HepG2 (cell line): Measurements from ENCODE around the gene GRP. TPM values are rescaled to one million over a fixed set of nuclear protein-coding genes. Genes with fewer than 3 reads are reported as not detected.
"Not testable (repeated sequence)": the region's sequence is repeated elsewhere in the genome, so short reads cannot be mapped to it uniquely, and the experiment has no call there.

ENCODE experiments used
- ATAC-seq: fragments of 200-7000 bp; cut with Tn5 transposase; 3 replicates; pipeline ENCODE4 v1.9.1; 2020; ENCODE audit warnings: mild to moderate bottlenecking, moderate library complexity
- BruUV-seq: library from RNA; stranded (reverse); fragments of 400-500 nt; replicated peaks from 2 replicates; lab custom pipeline; 2021; lab: Mats Ljungman, UMichigan
- CTCF ChIA-PET: fragments of 300-600 bp; formaldehyde crosslinking; extraction: SDS; loops from one replicate; lab custom pipeline; 2021; ENCODE audit warnings: low total read pairs, inconsistent platforms, low intra/inter-chr PET ratio; lab: Yijun Ruan, JAX
- POLR2A ChIA-PET: fragments of 350-600 bp; sonication (Branson Sonifier 250); formaldehyde crosslinking; loops from one replicate; lab custom pipeline; 2020; ENCODE audit warnings: antibody characterized with exemption, inconsistent platforms; lab: Yijun Ruan, JAX
- DNase-seq: peaks from one replicate; pipeline ENCODE4 v3.0.0-alpha.2; 2015; ENCODE audit warnings: low spot score
- FAIRE-seq: peaks from 3 replicates; lab custom pipeline; 2011; peaks lifted over from hg19 to GRCh38; lab: Jason Lieb, UNC
- H2AFZ ChIP-seq: one replicate; pipeline ENCODE4 v1.6.1; 2011; ENCODE audit warnings: low read length, inconsistent platforms
- H3K27ac ChIP-seq: fragments of 300-600 bp; 3 replicates; pipeline ENCODE4 v1.8.0; 2011; ENCODE audit warnings: mixed run types, mild to moderate bottlenecking, mixed read lengths, low read length, inconsistent platforms; ENCODE audit not compliant: insufficient read depth; ENCODE audit errors: extremely low read length
- H3K27me3 ChIP-seq, 2 experiments: fragments of 200-600 bp in 1 of 2; 2 replicates in 1 of 2; 3 replicates in 1 of 2; pipeline versions ENCODE4 v1.6.0 to v1.8.0; 2011; ENCODE audit warnings: low read length in 2 of 2, mild to moderate bottlenecking in 2 of 2, moderate library complexity in 2 of 2, inconsistent platforms in 1 of 2; ENCODE audit not compliant: insufficient read depth in 2 of 2, control insufficient read depth in 1 of 2
- H3K36me3 ChIP-seq, 2 experiments: fragments of 200-600 bp in 1 of 2; replicated peaks in 1 of 2; 2 replicates in 1 of 2; 3 replicates in 1 of 2; pipeline versions ENCODE4 v1.5.1 to v1.8.0; 2011; ENCODE audit warnings: low read length in 2 of 2, inconsistent platforms in 1 of 2; ENCODE audit not compliant: insufficient read depth in 2 of 2, control insufficient read depth in 1 of 2
- H3K4me1 ChIP-seq: 2 replicates; pipeline ENCODE4 v1.5.1; 2012; ENCODE audit warnings: low read length, inconsistent platforms; ENCODE audit not compliant: insufficient read depth
- H3K4me2 ChIP-seq: 2 replicates; pipeline ENCODE4 v1.6.0; 2011; ENCODE audit warnings: low read depth, low read length, inconsistent platforms
- H3K4me3 ChIP-seq, 3 experiments: fragments of 200-600 bp in 1 of 3; sonication (generic), shearing (Covaris generic) in 1 of 3; replicated peaks in 1 of 3; 2 replicates each; pipeline ENCODE4 v1.5.1; 2011 to 2016; ENCODE audit warnings: low read length in 3 of 3, inconsistent platforms in 2 of 3, low read depth in 2 of 3, mild to moderate bottlenecking in 2 of 3, control low read depth in 1 of 3, mixed read lengths in 1 of 3; ENCODE audit not compliant: insufficient read depth in 1 of 3
- H3K79me2 ChIP-seq: one replicate; pipeline ENCODE4 v1.6.1; 2011; ENCODE audit warnings: low read length, inconsistent platforms; ENCODE audit not compliant: insufficient read depth
- H3K9ac ChIP-seq: 2 replicates; pipeline ENCODE4 v1.6.0; 2011; ENCODE audit warnings: mild to moderate bottlenecking, low read depth, low read length, inconsistent platforms; ENCODE audit not compliant: insufficient read depth
- H3K9me3 ChIP-seq: 2 replicates; pipeline ENCODE4 v1.5.1; 2012; ENCODE audit warnings: mild to moderate bottlenecking, low read length
- H4K20me1 ChIP-seq: 2 replicates; pipeline ENCODE4 v1.6.0; 2011; ENCODE audit warnings: inconsistent platforms, mild to moderate bottlenecking, low read length, moderate library complexity; ENCODE audit not compliant: insufficient read depth
- WGBS: methylation state at CpG from one replicate; pipeline ENCODE4 v1.1.6; 2017; ENCODE audit warnings: low lambda C conversion rate; 5-methylcytosine and 5-hydroxymethylcytosine counted together
- in situ Hi-C: cut with HindIII; loops from 2 replicates; pipeline ENCODE4 v1.10.0; 2017; ENCODE audit warnings: low pct_unique_long_range_greater_than_20kb; ENCODE audit not compliant: extremely low pct_ligation_motif_present
- intact Hi-C: fragments of 100-400 bp; cut with micrococcal nuclease; formaldehyde crosslinking; loops from one replicate; pipeline ENCODE4 v1.10.0; 2022; ENCODE audit not compliant: unreplicated experiment
- polyA plus RNA-seq, 8 experiments: library from polyadenylated mRNA; depleted of rRNA in 3 of 8; stranded (reverse) in 7 of 8; unstranded in 1 of 8; fragments of >200 nt; fragmentation: Illumina TruSeq in 4 of 8; extraction: Trizol in 4 of 8; gene quantifications; 2 replicates each; pipeline versions ENCODE4 v1.2.1 to v1.2.3, GENCODE V29; 2011 to 2016; ENCODE audit warnings: low read depth in 4 of 8, missing spikeins in 1 of 8, mixed read lengths in 1 of 8; ENCODE audit not compliant: insufficient read depth in 1 of 8
- total RNA-seq, 5 experiments: library from RNA; depleted of rRNA; stranded (reverse); fragments of >200 nt; fragmentation: Illumina TruSeq; extraction: Trizol; gene quantifications; 2 replicates each; pipeline ENCODE4 v1.2.3, GENCODE V29; 2016; ENCODE audit warnings: low read depth in 1 of 5

GRP gene
- total and polyA plus RNA-seq, 2 of the 13 experiments (the other 11 are each of a cell fraction or from before 2014, with no cell fraction given) = not detected

GRCh38 chr18:59255491-59255890 lies 35.5 kb downstream of the GRP start:
- no CpG with 5 or more reads among the region's 30 CpGs for WGBS
- in situ Hi-C loops, FAIRE-seq, DNase-seq, H3K27me3 ChIP-seq, CTCF ChIA-PET, H3K4me3 ChIP-seq, POLR2A ChIA-PET, ATAC-seq, H4K20me1 ChIP-seq, H2AFZ ChIP-seq, H3K9me3 ChIP-seq, intact Hi-C loops, H3K4me1 ChIP-seq, H3K27ac ChIP-seq, H3K9ac ChIP-seq, H3K79me2 ChIP-seq, H3K4me2 ChIP-seq, H3K36me3 ChIP-seq, BruUV-seq: not testable (repeated sequence)

DNA sequence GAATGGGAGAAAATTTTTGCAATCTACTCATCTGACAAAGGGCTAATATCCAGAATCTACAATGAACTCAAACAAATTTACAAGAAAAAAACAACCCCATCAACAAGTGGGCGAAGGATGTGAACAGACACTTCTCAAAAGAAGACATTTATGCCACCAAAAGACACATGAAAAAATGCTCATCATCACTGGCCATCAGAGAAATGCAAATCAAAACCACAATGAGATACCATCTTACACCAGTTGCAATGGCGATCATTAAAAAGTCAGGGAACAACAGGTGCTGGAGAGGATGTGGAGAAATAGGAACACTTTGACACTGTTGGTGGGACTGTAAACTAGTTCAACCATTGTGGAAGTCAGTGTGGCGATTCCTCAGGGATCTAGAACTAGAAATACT lies 41.9 kb downstream of the GRP start:
- H3K4me3 ChIP-seq, H3K79me2 ChIP-seq, H3K9me3 ChIP-seq, CTCF ChIA-PET, H4K20me1 ChIP-seq, DNase-seq, H3K4me1 ChIP-seq, POLR2A ChIA-PET, H3K9ac ChIP-seq, H3K36me3 ChIP-seq, FAIRE-seq, H3K27ac ChIP-seq, ATAC-seq, BruUV-seq, intact Hi-C loops, H2AFZ ChIP-seq, H3K4me2 ChIP-seq: not testable (repeated sequence)
- WGBS = 36% methylated on average over 3 of the region's 3 CpGs
- peaks cover 4 to 28% of the 10 kb centered on the region in 2 experiments; a peak in 4 of 5 replicates for H3K27me3 ChIP-seq
- in situ Hi-C loops = loop anchor here (10.0 kb wide), 1 partner anchor 177 kb away; no protein-coding TSS in a partner anchor

- H3K27ac ChIP-seq, DNase-seq, H3K9me3 ChIP-seq, H3K4me3 ChIP-seq, H4K20me1 ChIP-seq, H3K9ac ChIP-seq, H2AFZ ChIP-seq, BruUV-seq, H3K36me3 ChIP-seq, intact Hi-C loops, H3K79me2 ChIP-seq, CTCF ChIA-PET, H3K4me2 ChIP-seq, FAIRE-seq, H3K4me1 ChIP-seq, ATAC-seq, POLR2A ChIA-PET: not testable (repeated sequence)
- H3K27me3 ChIP-seq = peaks cover 4 to 32% of the 10 kb centered on the region in 2 experiments; a peak in 4 of 5 replicates
- in situ Hi-C loops = loop anchor here (10.0 kb wide), 1 partner anchor 177 kb away; no protein-coding TSS in a partner anchor
- WGBS = 0% methylated on average over 1 of the region's 2 CpGs
Measured at GRCh38 chr18:59262243-59262642, 42.3 kb downstream of the GRP start.
